ENCODE data around the gene ZNF160. TPM values are rescaled to one million over a fixed set of nuclear protein-coding genes. Genes with fewer than 3 reads are reported as not detected.
"Not testable (repeated sequence)": the region's sequence is repeated elsewhere in the genome, so short reads cannot be mapped to it uniquely, and the experiment has no call there.

Gene ZNF160
- polyA plus RNA-seq, 2 donors = 7.6 to 18.2 TPM

DNA sequence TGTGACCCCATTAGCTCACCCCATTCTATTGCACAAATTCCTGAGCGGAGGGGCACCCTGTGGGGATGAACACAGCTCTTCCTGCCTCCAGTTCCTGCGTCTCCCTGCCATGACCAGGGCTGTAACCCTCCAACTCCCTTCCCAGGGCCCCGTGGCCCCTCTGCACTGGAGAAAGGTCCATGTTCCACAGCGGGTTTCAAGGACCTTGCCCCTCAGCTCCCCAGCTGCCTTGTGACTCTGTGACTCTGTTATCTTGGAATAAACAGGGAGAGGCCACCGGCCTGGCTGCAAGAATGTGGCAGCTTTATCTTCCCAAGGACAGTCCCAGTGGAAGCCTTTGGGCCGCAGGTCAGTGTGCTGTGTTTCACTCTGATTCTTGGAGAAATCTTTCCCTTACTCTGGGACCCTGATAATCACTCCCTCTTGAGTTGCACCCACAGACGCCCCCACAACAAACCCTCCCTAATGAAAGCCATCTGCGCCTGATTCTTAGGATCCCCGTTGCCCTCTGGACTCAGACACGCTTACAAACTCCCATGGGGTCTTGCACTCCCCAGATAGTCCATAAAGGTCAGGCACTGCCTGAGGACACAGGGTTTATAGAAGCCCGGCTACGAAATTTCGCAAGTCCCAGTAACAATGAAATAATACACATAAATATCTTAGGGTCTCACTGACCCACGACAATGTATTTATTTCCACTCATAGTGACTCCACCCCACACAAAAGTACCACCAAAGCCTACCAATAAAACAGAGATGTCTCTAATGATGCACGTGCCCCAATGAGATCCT lies 23.7 kb upstream of the ZNF160 start:
- not testable (repeated sequence) for H3K36me3 ChIP-seq (ENCODE audit: control insufficient read depth in 2 of 2, insufficient read depth in 2 of 2, low read length in 1 of 2); H3K9me3 ChIP-seq (ENCODE audit: control insufficient read depth in 2 of 2, insufficient read depth in 1 of 2, low read depth in 1 of 2, low read length in 1 of 2); H3K4me1 ChIP-seq (ENCODE audit: control insufficient read depth in 2 of 2, insufficient read depth in 2 of 2, low read length in 1 of 2); H3K4me3 ChIP-seq (ENCODE audit: low read depth in 1 of 2, low read length in 2 of 2); H3K27ac ChIP-seq (ENCODE audit: low read depth in 2 of 2, low read length in 1 of 2); H3K27me3 ChIP-seq (ENCODE audit: control insufficient read depth in 1 of 2, insufficient read depth in 2 of 2, low read length in 2 of 2)
- 65 to 78% methylated on average over 8 of the region's 15 CpGs for WGBS, 2 donors

DNA sequence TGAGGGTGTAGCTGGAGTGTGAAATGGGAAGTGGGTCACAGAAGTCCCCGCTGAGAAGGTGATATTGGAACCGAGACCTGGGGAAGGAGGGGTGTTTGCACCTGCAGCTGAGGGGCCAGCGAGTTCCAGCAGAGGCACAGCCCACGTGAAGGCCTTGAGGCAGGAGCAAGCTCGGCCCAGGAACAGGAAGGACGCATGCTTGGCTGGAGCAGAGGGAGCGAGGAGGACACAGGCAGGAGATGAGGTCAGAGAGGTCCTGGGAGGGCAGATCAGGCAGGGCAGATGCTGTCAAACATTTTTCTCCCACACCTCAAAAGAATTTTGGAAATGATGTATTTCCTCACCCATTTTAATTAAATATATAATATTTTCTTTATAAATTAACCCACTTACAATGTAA lies 20.2 kb upstream of the ZNF160 start:
- no peak overlapping the region for H3K27ac ChIP-seq (ENCODE audit: low read depth in 2 of 2, low read length in 1 of 2)
- peaks cover 0 to 5% of the 10 kb centered on the region in 2 donors for H3K36me3 ChIP-seq (ENCODE audit: control insufficient read depth in 2 of 2, insufficient read depth in 2 of 2, low read length in 1 of 2)
- peaks cover 0 to 2% of the 10 kb centered on the region in 2 donors for H3K4me1 ChIP-seq (ENCODE audit: control insufficient read depth in 2 of 2, insufficient read depth in 2 of 2, low read length in 1 of 2)
- no peaks in the 10 kb centered on the region for H3K27me3 ChIP-seq (ENCODE audit: control insufficient read depth in 1 of 2, insufficient read depth in 2 of 2, low read length in 2 of 2)
- no peak overlapping the region for H3K4me3 ChIP-seq (ENCODE audit: low read depth in 1 of 2, low read length in 2 of 2)
- peaks cover 4 to 8% of the 10 kb centered on the region in 2 donors for H3K9me3 ChIP-seq (ENCODE audit: control insufficient read depth in 2 of 2, insufficient read depth in 1 of 2, low read depth in 1 of 2, low read length in 1 of 2)
- WGBS, 2 donors = 73 to 84% methylated on average over 7 of the region's 7 CpGs

DNA sequence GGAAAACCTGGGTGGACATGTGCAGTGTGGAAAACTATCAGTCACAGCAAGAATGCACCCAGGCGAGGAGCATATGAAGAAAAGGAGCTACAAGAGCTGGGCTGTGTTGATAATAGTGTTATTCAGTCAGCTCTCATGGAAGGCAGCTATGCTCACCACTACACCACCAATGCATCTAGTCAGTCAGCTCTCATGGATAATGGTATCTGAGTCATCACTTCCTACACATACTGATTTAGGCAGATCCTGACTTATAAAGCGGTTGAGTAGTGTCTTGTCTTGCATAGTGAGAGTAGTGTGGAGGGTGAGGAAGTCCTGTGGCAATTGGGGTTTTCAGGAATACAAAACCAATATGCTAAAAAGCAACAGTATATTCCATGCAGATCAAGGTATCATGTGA lies 9.1 kb upstream of the ZNF160 start:
- peaks cover 0 to 4% of the 10 kb centered on the region in 2 donors for H3K9me3 ChIP-seq (ENCODE audit: control insufficient read depth in 2 of 2, insufficient read depth in 1 of 2, low read depth in 1 of 2, low read length in 1 of 2)
- 94 to 96% methylated on average over 2 of the region's 2 CpGs for WGBS, 2 donors
- H3K27me3 ChIP-seq (ENCODE audit: control insufficient read depth in 1 of 2, insufficient read depth in 2 of 2, low read length in 2 of 2) = no peaks in the 10 kb centered on the region
- no peaks in the 10 kb centered on the region for H3K4me1 ChIP-seq (ENCODE audit: control insufficient read depth in 2 of 2, insufficient read depth in 2 of 2, low read length in 1 of 2)
- H3K4me3 ChIP-seq (ENCODE audit: low read depth in 1 of 2, low read length in 2 of 2) = no peak overlapping the region
- no peak overlapping the region for H3K27ac ChIP-seq (ENCODE audit: low read depth in 2 of 2, low read length in 1 of 2)
- H3K36me3 ChIP-seq (ENCODE audit: control insufficient read depth in 2 of 2, insufficient read depth in 2 of 2, low read length in 1 of 2) = peaks cover 7 to 11% of the 10 kb centered on the region in 2 donors

DNA sequence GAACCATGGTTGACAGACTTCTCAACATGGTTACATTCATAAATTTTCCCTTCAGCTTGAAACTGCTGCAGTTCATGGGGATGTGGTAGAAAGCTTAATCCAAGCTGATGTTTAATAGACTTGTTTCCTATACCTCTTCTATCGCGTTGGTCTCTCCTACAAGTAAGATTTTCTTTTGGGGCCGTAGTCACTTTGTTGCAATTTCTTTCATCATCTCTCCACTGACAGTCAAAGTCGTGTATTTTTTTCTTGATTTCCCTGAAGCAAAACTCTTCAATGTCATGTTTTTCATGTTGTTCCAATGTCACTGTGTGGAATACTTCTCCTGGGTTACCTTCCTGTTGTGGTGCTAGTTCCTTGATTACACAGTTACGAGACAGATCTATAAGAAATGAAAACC lies 6.3 kb upstream of the ZNF160 start:
- H3K4me1 ChIP-seq (ENCODE audit: control insufficient read depth in 2 of 2, insufficient read depth in 2 of 2, low read length in 1 of 2) = no peaks in the 10 kb centered on the region
- no peaks in the 10 kb centered on the region for H3K27me3 ChIP-seq (ENCODE audit: control insufficient read depth in 1 of 2, insufficient read depth in 2 of 2, low read length in 2 of 2)
- no peak overlapping the region for H3K4me3 ChIP-seq (ENCODE audit: low read depth in 1 of 2, low read length in 2 of 2)
- H3K27ac ChIP-seq (ENCODE audit: low read depth in 2 of 2, low read length in 1 of 2) = no peak overlapping the region
- peaks cover 0 to under 1% of the 10 kb centered on the region in 2 donors for H3K9me3 ChIP-seq (ENCODE audit: control insufficient read depth in 2 of 2, insufficient read depth in 1 of 2, low read depth in 1 of 2, low read length in 1 of 2)
- H3K36me3 ChIP-seq (ENCODE audit: control insufficient read depth in 2 of 2, insufficient read depth in 2 of 2, low read length in 1 of 2) = peaks cover 4 to 7% of the 10 kb centered on the region in 2 donors
- 94 to 95% methylated on average over 5 of the region's 5 CpGs for WGBS, 2 donors

DNA sequence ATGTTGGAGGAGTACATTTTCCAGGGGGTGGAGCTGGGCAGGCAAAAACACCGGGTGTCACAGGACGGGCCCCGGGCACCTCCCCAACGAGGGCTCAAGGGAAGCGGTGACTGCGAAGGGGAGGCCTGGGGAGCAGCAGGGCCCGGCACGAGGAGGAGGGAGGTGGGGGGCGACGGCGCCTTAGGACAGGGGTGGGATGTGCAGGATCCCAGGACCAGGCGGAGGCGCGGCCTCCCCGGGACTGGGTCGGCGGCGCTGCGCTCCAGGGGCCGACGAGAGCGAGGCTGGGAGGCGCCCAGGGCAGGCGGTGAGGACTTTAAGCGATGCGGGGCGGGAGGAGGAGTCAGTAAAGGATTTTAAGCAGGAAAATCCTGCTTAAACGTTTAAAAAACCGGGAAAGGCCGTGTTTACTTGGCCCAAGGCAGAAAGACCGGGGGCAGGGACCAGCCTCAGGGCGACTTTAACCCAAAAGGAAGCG lies 427 bp downstream of the ZNF160 start:
- Histone ChIP-seq H3K36me3 (ENCODE audit: control insufficient read depth in 2 of 2, insufficient read depth in 2 of 2, low read length in 1 of 2) (peaks cover under 1 to 10% of the 10 kb centered on the region in 2 donors), H3K4me3 (ENCODE audit: low read depth in 1 of 2, low read length in 2 of 2) (peak overlapping the region; percentile 86 to 90), H3K4me1 (ENCODE audit: control insufficient read depth in 2 of 2, insufficient read depth in 2 of 2, low read length in 1 of 2) (peaks cover 0 to 5% of the 10 kb centered on the region in 2 donors), H3K27me3 (ENCODE audit: control insufficient read depth in 1 of 2, insufficient read depth in 2 of 2, low read length in 2 of 2) (no peaks in the 10 kb centered on the region), H3K9me3 (ENCODE audit: control insufficient read depth in 2 of 2, insufficient read depth in 1 of 2, low read depth in 1 of 2, low read length in 1 of 2) (peaks cover 3% of the 10 kb centered on the region in 2 donors), H3K27ac (ENCODE audit: low read depth in 2 of 2, low read length in 1 of 2) (peak overlapping the region; percentile 90 to 98)
- WGBS, 2 donors = 0% methylated on average over 33 of the region's 33 CpGs

- H3K36me3 ChIP-seq (ENCODE audit: control insufficient read depth in 2 of 2, insufficient read depth in 2 of 2, low read length in 1 of 2) = peaks cover 5 to 10% of the 10 kb centered on the region in 2 donors
These were observed 941 bp downstream of the ZNF160 start for GRCh38 chr19:53102206-53102755.

GRCh38 chr19:53101518-53101917 lies 1.7 kb downstream of the ZNF160 start:
- Histone ChIP-seq H3K9me3 (ENCODE audit: control insufficient read depth in 2 of 2, insufficient read depth in 1 of 2, low read depth in 1 of 2, low read length in 1 of 2) (peaks cover 3% of the 10 kb centered on the region in 2 donors), H3K4me1 (ENCODE audit: control insufficient read depth in 2 of 2, insufficient read depth in 2 of 2, low read length in 1 of 2) (peaks cover 0 to 5% of the 10 kb centered on the region in 2 donors), H3K36me3 (ENCODE audit: control insufficient read depth in 2 of 2, insufficient read depth in 2 of 2, low read length in 1 of 2) (peaks cover 5 to 10% of the 10 kb centered on the region in 2 donors), H3K27ac (ENCODE audit: low read depth in 2 of 2, low read length in 1 of 2) (no peak overlapping the region), H3K27me3 (ENCODE audit: control insufficient read depth in 1 of 2, insufficient read depth in 2 of 2, low read length in 2 of 2) (no peaks in the 10 kb centered on the region), H3K4me3 (ENCODE audit: low read depth in 1 of 2, low read length in 2 of 2) (no peak overlapping the region)
- 24 to 26% methylated on average over 1 of the region's 1 CpG for WGBS, 2 donors

More at GRCh38 chr19:53102206-53102755, 941 bp downstream of the ZNF160 start:
- peak overlapping the region; percentile 86 to 90 for H3K4me3 ChIP-seq (ENCODE audit: low read depth in 1 of 2, low read length in 2 of 2)
- peaks cover 3% of the 10 kb centered on the region in 2 donors for H3K9me3 ChIP-seq (ENCODE audit: control insufficient read depth in 2 of 2, insufficient read depth in 1 of 2, low read depth in 1 of 2, low read length in 1 of 2)
- peaks cover 0 to 5% of the 10 kb centered on the region in 2 donors for H3K4me1 ChIP-seq (ENCODE audit: control insufficient read depth in 2 of 2, insufficient read depth in 2 of 2, low read length in 1 of 2)
- WGBS, 2 donors = 31 to 35% methylated on average over 10 of the region's 10 CpGs
- H3K27me3 ChIP-seq (ENCODE audit: control insufficient read depth in 1 of 2, insufficient read depth in 2 of 2, low read length in 2 of 2) = no peaks in the 10 kb centered on the region
- H3K27ac ChIP-seq (ENCODE audit: low read depth in 2 of 2, low read length in 1 of 2) = peak overlapping the region in 1 of 2 donors; percentile 98

GRCh38 chr19:53098570-53098969 lies 4.7 kb downstream of the ZNF160 start:
- H3K4me3 ChIP-seq (ENCODE audit: low read depth in 1 of 2, low read length in 2 of 2); H3K27me3 ChIP-seq (ENCODE audit: control insufficient read depth in 1 of 2, insufficient read depth in 2 of 2, low read length in 2 of 2); H3K4me1 ChIP-seq (ENCODE audit: control insufficient read depth in 2 of 2, insufficient read depth in 2 of 2, low read length in 1 of 2); H3K9me3 ChIP-seq (ENCODE audit: control insufficient read depth in 2 of 2, insufficient read depth in 1 of 2, low read depth in 1 of 2, low read length in 1 of 2); H3K27ac ChIP-seq (ENCODE audit: low read depth in 2 of 2, low read length in 1 of 2): not testable (repeated sequence)
- H3K36me3 ChIP-seq (ENCODE audit: control insufficient read depth in 2 of 2, insufficient read depth in 2 of 2, low read length in 1 of 2) = peaks cover 5 to 10% of the 10 kb centered on the region in 2 donors
- WGBS, 2 donors = 95 to 98% methylated on average over 13 to 14 of the region's 14 CpGs

DNA sequence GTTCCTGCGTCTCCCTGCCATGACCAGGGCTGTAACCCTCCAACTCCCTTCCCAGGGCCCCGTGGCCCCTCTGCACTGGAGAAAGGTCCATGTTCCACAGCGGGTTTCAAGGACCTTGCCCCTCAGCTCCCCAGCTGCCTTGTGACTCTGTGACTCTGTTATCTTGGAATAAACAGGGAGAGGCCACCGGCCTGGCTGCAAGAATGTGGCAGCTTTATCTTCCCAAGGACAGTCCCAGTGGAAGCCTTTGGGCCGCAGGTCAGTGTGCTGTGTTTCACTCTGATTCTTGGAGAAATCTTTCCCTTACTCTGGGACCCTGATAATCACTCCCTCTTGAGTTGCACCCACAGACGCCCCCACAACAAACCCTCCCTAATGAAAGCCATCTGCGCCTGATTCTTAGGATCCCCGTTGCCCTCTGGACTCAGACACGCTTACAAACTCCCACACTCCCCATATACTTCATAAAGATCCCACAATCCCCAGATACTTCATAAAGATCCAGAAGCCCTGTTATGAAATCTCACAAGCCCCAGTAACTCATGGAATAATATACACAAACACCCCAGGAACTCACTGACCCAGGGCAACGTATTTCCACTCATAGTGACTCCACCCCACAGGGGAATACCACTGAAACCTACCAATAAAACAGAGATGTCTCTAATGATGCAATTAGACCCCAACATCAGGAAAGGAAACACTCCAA lies 6.1 kb downstream of the ZNF160 start:
- H3K27ac ChIP-seq (ENCODE audit: low read depth in 2 of 2, low read length in 1 of 2); H3K9me3 ChIP-seq (ENCODE audit: control insufficient read depth in 2 of 2, insufficient read depth in 1 of 2, low read depth in 1 of 2, low read length in 1 of 2); H3K4me1 ChIP-seq (ENCODE audit: control insufficient read depth in 2 of 2, insufficient read depth in 2 of 2, low read length in 1 of 2); H3K27me3 ChIP-seq (ENCODE audit: control insufficient read depth in 1 of 2, insufficient read depth in 2 of 2, low read length in 2 of 2); H3K4me3 ChIP-seq (ENCODE audit: low read depth in 1 of 2, low read length in 2 of 2): not testable (repeated sequence)
- 73 to 95% methylated on average over 4 of the region's 10 CpGs for WGBS, 2 donors
- peaks cover 5 to 10% of the 10 kb centered on the region in 2 donors for H3K36me3 ChIP-seq (ENCODE audit: control insufficient read depth in 2 of 2, insufficient read depth in 2 of 2, low read length in 1 of 2)
